Measurements from ENCODE around the gene CA10.

DNA sequence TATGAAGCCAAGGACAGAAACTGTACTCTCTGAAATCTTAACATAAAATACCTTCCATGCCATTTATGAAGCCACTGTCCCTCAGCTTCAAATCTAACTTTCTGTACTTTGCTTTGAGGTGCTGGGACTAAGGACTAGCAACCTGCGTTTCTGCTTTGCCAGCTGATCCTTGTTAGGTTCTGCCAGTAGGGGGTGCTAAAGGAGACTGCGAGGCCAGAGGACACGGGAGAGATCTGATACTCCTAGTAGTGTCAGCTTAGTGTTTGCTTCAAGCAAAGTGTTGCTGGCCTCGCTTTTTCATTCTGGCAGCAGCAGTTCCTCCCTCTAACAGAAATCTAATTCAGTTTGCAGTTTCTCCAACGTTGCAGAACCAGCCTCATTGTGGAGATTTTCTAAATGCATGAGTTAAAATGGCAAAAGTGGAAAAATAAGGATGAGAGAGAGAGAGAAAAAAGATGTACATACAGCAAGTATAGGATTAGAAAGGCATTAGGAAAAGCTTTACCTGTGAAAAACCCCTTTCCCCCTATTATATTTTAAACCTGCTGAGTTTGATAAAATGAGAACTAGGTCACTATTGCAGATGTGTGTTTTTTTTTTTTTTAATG, 297.5 kb downstream of the CA10 start:
- TF ChIP-seq, protein P1, sequence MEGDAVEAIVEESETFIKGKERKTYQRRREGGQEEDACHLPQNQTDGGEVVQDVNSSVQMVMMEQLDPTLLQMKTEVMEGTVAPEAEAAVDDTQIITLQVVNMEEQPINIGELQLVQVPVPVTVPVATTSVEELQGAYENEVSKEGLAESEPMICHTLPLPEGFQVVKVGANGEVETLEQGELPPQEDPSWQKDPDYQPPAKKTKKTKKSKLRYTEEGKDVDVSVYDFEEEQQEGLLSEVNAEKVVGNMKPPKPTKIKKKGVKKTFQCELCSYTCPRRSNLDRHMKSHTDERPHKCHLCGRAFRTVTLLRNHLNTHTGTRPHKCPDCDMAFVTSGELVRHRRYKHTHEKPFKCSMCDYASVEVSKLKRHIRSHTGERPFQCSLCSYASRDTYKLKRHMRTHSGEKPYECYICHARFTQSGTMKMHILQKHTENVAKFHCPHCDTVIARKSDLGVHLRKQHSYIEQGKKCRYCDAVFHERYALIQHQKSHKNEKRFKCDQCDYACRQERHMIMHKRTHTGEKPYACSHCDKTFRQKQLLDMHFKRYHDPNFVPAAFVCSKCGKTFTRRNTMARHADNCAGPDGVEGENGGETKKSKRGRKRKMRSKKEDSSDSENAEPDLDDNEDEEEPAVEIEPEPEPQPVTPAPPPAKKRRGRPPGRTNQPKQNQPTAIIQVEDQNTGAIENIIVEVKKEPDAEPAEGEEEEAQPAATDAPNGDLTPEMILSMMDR (IDR thresholded peaks at IDR 0.05), result peak in 2 of 4 experiments; percentile 15 to 54
- TF ChIP-seq POLR2A (IDR thresholded peaks at IDR 0.05) (no peak), POLR2AphosphoS5 (IDR thresholded peaks at IDR 0.05) (no peak), EP300 (IDR thresholded peaks at IDR 0.05) (no peak)

All from gastroesophageal sphincter (tissue), 3 donors.